GM23248 (cell line): ENCODE measurements around the gene NOTUM.

Source experiments
- EZH2 ChIP-seq: fragments of 200-600 bp; sonication (generic); IDR thresholded peaks from 2 replicates; pipeline ENCODE4 v1.6.1; 2018; ENCODE audit warnings: antibody characterized with exemption, mild to moderate bottlenecking; ENCODE audit not compliant: insufficient read depth, poor library complexity, severe bottlenecking
- EZH2phosphoT487 ChIP-seq: fragments of 200-600 bp; sonication (generic); IDR thresholded peaks from 2 replicates; pipeline ENCODE4 v1.6.1; 2018; ENCODE audit warnings: antibody characterized with exemption, moderate library complexity, mild to moderate bottlenecking, low read depth; ENCODE audit not compliant: insufficient read depth

DNA sequence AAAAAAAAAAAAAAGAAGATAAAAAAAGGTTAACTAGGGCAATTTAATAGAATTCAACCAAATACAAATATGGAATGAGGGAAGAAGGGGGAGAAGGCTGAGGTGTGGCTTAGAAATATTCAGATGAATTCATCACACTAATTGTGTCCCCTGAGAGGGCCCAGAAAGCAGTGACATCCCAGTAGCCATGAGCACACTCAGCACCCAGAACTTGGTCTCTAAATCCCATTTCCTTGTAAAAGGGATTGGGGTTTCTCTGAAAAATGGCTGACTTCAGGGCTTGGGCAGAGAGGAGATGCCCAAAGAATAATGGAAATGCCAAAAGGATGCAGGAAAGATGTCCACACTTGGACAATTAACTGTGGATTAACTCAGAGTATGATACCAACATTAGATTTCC is 12.4 kb upstream of the NOTUM start:
- no peak for TF ChIP-seq EZH2phosphoT487
- TF ChIP-seq EZH2 = no peak
